GM13977 (cell line): ENCODE results near the gene CXCR5.

Experiments used
- DNase-seq: peaks from one replicate; pipeline ENCODE4 v3.0.0; 2012; ENCODE audit warnings: low spot score
- CTCF ChIP-seq: IDR thresholded peaks from 2 replicates; pipeline ENCODE4 v1.5.1; 2012; ENCODE audit warnings: mild to moderate bottlenecking, control low read depth; ENCODE audit not compliant: insufficient read depth; ENCODE audit errors: extremely low read depth, missing control alignments
- in situ Hi-C: fragments of 300-500 bp; cut with MboI; formaldehyde crosslinking; loops from one replicate; pipeline ENCODE4 v1.12.0; 2022; ENCODE audit warnings: low sequenced_read_pairs, low pct_unique_long_range_greater_than_20kb, mixed read lengths, inconsistent platforms; ENCODE audit not compliant: unreplicated experiment

The CXCR5 gene

DNA sequence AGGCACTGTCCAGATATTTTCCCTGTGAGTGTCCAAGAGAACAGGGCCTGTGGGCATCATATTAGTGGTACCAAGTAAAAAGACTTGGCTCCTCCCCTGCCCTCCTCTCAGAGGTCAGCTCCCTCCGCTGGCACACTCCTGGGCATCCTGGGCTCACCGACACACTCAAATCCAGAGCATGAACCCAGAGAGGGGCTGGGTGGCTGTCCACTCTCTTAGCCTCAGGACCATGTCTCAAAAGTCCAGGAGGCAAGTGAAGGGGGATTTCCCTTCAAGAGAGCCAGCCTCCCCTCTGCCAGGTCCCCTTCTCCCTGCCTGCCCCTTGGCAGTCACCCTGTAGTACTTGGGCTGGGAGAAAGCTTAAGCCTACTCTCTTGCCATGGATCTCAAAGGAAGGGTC, 31.7 kb downstream of the CXCR5 start:
- no peak for DNase-seq
- no peak for TF ChIP-seq CTCF
- in situ Hi-C loops: no loop called here

DNA sequence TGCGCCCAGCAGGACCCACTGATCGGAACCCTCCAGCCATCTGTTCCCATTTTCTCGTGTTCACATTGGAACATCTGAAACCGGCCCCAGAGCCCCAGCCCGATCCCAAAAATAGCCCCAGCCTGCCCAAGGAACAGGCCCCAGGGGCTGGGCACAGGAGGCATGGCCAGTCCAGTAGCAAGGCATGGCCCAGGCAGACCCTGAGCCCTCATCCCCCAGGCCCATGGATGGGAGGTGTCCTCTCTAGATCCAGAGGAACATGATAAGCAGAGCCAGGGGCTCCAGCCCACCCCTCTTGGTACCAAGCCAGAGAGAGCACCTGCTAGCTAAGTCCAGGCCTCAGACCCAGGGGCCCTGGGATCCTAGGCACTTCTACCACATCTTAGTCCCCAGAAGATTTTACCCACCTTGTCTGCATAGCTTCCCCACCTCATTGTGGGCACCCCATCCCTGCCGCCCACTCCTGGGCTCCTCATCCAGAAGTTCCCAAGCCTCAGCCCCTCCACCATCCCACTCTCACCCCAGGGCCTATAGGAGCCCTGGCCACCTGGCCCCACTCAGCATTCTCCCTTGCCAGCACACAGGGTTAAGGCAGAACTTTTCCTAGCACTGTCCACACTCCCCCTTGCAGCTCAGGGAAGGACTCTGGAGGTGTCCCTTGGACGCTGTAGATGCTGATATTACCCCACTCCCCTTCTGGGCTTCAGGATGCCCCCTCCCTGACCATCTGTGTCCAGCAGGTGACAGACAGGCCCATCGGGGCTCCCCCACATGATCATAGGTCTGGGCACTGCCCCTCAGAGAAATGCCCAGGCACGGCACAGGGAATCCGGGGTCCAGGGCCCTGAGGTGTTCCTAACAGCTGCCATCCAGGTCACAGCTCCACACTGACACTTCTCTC, 32.5 kb downstream of the CXCR5 start:
- in situ Hi-C loops: no loop called here
- DNase-seq: no peak
- no peak for TF ChIP-seq CTCF

GRCh38 chr11:118916842-118917388, 33.2 kb downstream of the CXCR5 start:
- TF ChIP-seq CTCF: no peak
- DNase-seq: no peak
- in situ Hi-C loops: no loop called here

- DNase-seq: no peak
- TF ChIP-seq CTCF: no peak
- in situ Hi-C loops: no loop called here
Measured at GRCh38 chr11:118917481-118918127, 33.9 kb downstream of the CXCR5 start.

- no peak for TF ChIP-seq CTCF
Measured at GRCh38 chr11:118918128-118918685, 34.5 kb downstream of the CXCR5 start.

DNA sequence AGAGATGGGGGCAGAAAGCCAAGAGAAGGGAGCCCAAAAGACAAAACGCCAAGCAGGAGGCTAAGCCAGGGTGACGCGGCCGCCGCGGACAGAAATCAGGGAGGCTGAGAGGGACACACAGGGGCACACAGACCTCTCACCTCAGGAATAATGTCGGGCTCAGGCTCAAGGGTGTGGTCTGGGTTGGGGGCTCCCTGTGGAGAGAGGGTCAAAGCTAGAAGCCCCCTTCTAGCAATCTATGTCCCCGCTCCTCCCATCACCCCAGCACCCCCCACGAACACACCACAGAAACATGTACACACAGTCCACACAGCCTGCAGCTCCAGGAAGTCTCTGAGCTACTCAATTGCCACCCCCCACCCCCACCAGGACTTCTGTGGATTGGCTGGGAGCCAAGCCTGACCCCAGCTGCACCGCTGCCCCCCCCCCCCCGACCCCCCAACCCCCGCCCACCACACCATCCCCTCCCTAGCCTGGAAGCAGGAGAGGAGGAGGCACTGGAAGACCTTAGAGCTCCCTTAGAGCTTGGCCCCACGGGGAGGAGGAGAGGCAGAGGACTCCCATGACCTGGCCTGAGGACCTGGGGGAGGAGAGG, 35.1 kb downstream of the CXCR5 start:
- no peak for TF ChIP-seq CTCF
- no peak for DNase-seq
- in situ Hi-C loops: no loop called here

More at GRCh38 chr11:118918128-118918685, 34.5 kb downstream of the CXCR5 start:
- in situ Hi-C loops: no loop called here
- no peak for DNase-seq
